Gastrocnemius medialis (tissue), 4 donors: ENCODE results near the gene SLC52A3. TPM values are rescaled to one million over a fixed set of nuclear protein-coding genes. Genes with fewer than 3 reads are reported as not detected.

Experiments
- ATAC-seq, 2 donors: fragments of 150-250 bp; one replicate each; pipeline ENCODE4 v1.9.1; 2016
- DNase-seq, 2 donors: peaks; one replicate each; pipeline ENCODE4 v3.0.0-alpha.2; 2019
- H3K27ac ChIP-seq, 4 donors: fragments of 200-600 bp; sonication (generic); 1 replicate in 1 of 4; 2 replicates in 3 of 4; pipeline ENCODE4 v1.5.1; 2016 to 2018; ENCODE audit warnings: mild to moderate bottlenecking in 2 of 4, moderate library complexity in 1 of 4
- H3K27me3 ChIP-seq, 3 donors: fragments of 200-600 bp; sonication (generic) in 2 of 3; 1 replicate in 1 of 3; 2 replicates in 2 of 3; pipeline versions ENCODE4 v1.5.1 to v1.6.0; 2016 to 2019; ENCODE audit warnings: mild to moderate bottlenecking in 1 of 3, moderate library complexity in 1 of 3
- H3K36me3 ChIP-seq, 2 donors: fragments of 200-600 bp; sonication (generic) in 1 of 2; one replicate each; pipeline ENCODE4 v1.5.1; 2017 to 2018
- H3K4me1 ChIP-seq, 2 donors: fragments of 200-600 bp; sonication (generic) in 1 of 2; one replicate each; pipeline ENCODE4 v1.5.1; 2016 to 2017; ENCODE audit warnings: mild to moderate bottlenecking in 2 of 2
- H3K4me3 ChIP-seq, 4 donors: fragments of 200-600 bp; sonication (generic) in 3 of 4; 1 replicate in 1 of 4; 2 replicates in 3 of 4; pipeline ENCODE4 v1.5.1; 2016 to 2019; ENCODE audit warnings: mild to moderate bottlenecking in 2 of 4
- H3K9me3 ChIP-seq, 3 donors: fragments of 200-600 bp; sonication (generic) in 2 of 3; 1 replicate in 1 of 3; 2 replicates in 2 of 3; pipeline ENCODE4 v1.5.1; 2016 to 2019
- POLR2A ChIP-seq, 2 donors: fragments of 450-650 bp; IDR thresholded peaks; one replicate each; pipeline ENCODE4 v1.6.1; 2017; ENCODE audit warnings: antibody characterized with exemption in 2 of 2, mild to moderate bottlenecking in 2 of 2, moderate library complexity in 2 of 2
- in situ Hi-C, 4 donors: fragments of 200-750 bp; cut with MboI; loops; one replicate each; pipeline versions ENCODE4 v1.15.0 to v1.8.0; 2017; ENCODE audit warnings: low sequenced_read_pairs in 4 of 4
- intact Hi-C: fragments of 100-400 bp; cut with DNase I; formaldehyde crosslinking; loops from one replicate; pipeline ENCODE4 v1.15.1; 2023; ENCODE audit warnings: low total_unique reads
- total RNA-seq, 4 donors: library from RNA; depleted of rRNA; stranded (reverse); fragments of >200 nt; gene quantifications; one replicate each; pipeline versions ENCODE4 v1.1.0 to v1.2.3, GENCODE V29; 2016
- TF ChIP-seq, protein P1 (sequence below), 5 experiments: fragments of 450-650 bp in 3 of 5; fragments of 200-600 bp in 2 of 5; sonication (generic) in 2 of 5; IDR thresholded peaks in 4 of 5; conservative IDR thresholded peaks in 1 of 5; 1 replicate in 4 of 5; 2 replicates in 1 of 5; pipeline ENCODE4 v1.5.1; 2016 to 2019; ENCODE audit warnings: antibody characterized with exemption in 5 of 5, mild to moderate bottlenecking in 3 of 5, moderate library complexity in 3 of 5

The SLC52A3 gene
- total RNA-seq, 4 donors from 2014 or later = 0.15 to 1.4 (median 0.79) TPM

DNA sequence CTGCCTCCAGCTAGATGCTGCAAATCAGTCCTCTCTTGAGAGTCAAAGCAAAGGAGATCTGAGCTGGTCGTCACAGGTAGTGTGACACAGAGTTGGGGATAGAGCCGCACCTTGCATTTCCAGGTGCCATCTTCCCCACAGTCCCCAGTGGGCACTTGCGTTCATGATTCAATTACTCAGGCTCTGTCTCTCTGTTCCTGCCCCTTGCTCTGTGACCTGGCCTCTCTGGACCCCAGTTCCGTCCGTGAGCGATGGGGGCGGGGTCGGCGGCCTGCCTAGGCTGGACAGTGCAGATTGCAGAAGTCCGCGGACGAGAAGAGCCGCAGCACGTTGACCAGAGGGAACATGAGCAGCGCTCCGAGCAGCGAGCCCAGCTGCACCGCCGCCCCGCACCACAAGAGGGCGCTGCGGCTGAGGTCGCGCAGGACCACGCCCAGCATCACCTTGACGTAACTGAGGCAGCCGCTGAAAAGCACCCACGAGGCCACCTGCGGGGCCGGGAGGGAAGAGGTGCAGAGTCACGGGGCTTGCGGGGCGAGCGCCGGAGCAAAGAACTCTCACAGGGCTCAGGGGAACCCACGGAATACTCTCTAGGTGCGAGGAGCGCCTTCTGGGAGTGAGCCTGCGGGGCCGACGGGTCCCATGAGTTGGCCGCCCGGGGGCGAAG is 7.4 kb downstream of the SLC52A3 start:
- no peaks in the 10 kb centered on the region for H3K36me3 ChIP-seq
- no peak overlapping the region for H3K4me3 ChIP-seq
- ATAC-seq (no peak), DNase-seq (no peak)
- H3K27ac ChIP-seq = no peak overlapping the region
- H3K27me3 ChIP-seq = peaks cover 0 to 7% (median 0%) of the 10 kb centered on the region in 3 donors
- H3K4me1 ChIP-seq = no peaks in the 10 kb centered on the region
- TF ChIP-seq, protein P1, sequence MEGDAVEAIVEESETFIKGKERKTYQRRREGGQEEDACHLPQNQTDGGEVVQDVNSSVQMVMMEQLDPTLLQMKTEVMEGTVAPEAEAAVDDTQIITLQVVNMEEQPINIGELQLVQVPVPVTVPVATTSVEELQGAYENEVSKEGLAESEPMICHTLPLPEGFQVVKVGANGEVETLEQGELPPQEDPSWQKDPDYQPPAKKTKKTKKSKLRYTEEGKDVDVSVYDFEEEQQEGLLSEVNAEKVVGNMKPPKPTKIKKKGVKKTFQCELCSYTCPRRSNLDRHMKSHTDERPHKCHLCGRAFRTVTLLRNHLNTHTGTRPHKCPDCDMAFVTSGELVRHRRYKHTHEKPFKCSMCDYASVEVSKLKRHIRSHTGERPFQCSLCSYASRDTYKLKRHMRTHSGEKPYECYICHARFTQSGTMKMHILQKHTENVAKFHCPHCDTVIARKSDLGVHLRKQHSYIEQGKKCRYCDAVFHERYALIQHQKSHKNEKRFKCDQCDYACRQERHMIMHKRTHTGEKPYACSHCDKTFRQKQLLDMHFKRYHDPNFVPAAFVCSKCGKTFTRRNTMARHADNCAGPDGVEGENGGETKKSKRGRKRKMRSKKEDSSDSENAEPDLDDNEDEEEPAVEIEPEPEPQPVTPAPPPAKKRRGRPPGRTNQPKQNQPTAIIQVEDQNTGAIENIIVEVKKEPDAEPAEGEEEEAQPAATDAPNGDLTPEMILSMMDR (IDR thresholded peaks at IDR 0.05 in 4 of 5, conservative IDR thresholded peaks at IDR 0.05 in 1 of 5) = peak; percentile 26 to 57 (median 49)
- no peak for TF ChIP-seq POLR2A (IDR thresholded peaks at IDR 0.05)
- no peaks in the 10 kb centered on the region for H3K9me3 ChIP-seq
- in situ Hi-C loops (no loop called here), intact Hi-C loops (no loop called here)

DNA sequence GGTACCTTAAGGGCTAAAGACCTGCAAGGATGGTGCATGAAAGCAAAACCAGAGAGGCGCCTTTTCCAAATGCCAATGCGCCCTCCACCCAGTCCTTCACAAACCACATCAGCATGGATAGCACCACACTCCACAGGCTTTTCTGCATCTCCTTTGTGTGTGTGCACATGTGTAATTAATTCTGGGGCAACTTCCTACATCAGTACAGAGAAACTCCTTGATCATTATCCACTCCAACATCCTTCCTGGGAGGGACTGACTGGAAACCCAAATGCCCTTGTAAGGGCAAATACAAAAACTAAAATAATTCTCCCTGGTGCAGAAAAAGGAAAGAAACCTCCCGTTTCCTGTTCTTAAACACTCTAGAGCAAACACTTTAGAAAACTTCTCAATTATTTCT is 10.8 kb downstream of the SLC52A3 start:
- ATAC-seq = no peak
- intact Hi-C loops (no loop called here), in situ Hi-C loops (no loop called here)
- no peaks in the 10 kb centered on the region for H3K9me3 ChIP-seq
- no peak for DNase-seq
- H3K4me3 ChIP-seq = no peak overlapping the region
- H3K27ac ChIP-seq = no peak overlapping the region
- no peak for TF ChIP-seq POLR2A (IDR thresholded peaks at IDR 0.05)
- TF ChIP-seq, protein P1 (IDR thresholded peaks at IDR 0.05 in 4 of 5, conservative IDR thresholded peaks at IDR 0.05 in 1 of 5) = no peak
- H3K4me1 ChIP-seq = no peaks in the 10 kb centered on the region
- H3K27me3 ChIP-seq = peaks cover 0 to 7% (median 0%) of the 10 kb centered on the region in 3 donors
- H3K36me3 ChIP-seq = no peaks in the 10 kb centered on the region

DNA sequence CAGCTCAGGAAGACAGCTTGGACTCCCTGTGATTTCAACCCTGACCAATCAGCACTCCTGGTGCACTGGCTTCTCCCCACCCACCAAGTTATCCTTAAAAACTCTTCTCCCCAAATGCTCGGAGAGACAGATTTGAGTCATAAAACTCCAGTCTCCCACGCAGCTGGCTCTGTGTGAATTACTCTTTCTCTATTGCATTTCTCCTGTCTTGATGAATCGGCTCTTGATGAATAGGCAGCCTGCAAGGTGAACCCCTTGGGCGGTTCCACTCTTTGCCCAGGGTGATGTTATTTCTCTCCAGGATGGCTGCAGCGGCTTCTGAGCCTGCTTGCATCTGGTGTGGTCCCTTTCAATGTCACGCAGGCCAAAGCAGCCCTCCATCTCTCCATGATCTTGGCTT is 12.4 kb downstream of the SLC52A3 start:
- TF ChIP-seq POLR2A (IDR thresholded peaks at IDR 0.05) = no peak
- TF ChIP-seq, protein P1 (IDR thresholded peaks at IDR 0.05 in 4 of 5, conservative IDR thresholded peaks at IDR 0.05 in 1 of 5) = no peak
- no peak overlapping the region for H3K4me3 ChIP-seq
- DNase-seq = no peak
- ATAC-seq = no peak
- peaks cover 0 to 7% (median 0%) of the 10 kb centered on the region in 3 donors for H3K27me3 ChIP-seq
- in situ Hi-C loops = no loop called here
- no peaks in the 10 kb centered on the region for H3K36me3 ChIP-seq
- H3K4me1 ChIP-seq = no peaks in the 10 kb centered on the region
- intact Hi-C loops = no loop called here
- H3K9me3 ChIP-seq = no peaks in the 10 kb centered on the region
- H3K27ac ChIP-seq = no peak overlapping the region

DNA sequence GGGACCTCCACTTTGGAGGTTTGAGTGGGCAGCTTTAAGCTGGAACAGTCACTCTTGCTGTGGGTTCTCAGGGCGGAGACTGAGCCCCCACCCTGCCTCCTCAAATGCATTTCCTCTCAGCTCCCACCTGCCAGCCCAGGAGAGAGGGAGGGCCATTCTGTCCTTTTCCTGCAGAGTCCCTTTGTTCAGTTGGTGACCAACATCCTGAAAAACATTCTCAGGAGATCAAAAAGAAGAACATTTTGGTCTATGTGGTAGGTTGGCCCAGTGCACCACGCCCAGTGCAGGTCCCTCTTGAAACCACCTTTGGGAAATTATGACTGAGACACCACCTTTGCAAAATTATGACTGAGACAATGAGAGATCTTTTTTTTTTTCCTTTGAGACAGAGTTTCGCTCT is 13.4 kb downstream of the SLC52A3 start:
- no peak for DNase-seq
- in situ Hi-C loops = no loop called here
- Histone ChIP-seq H3K4me3 (no peak overlapping the region), H3K27me3 (peaks cover 0 to 2% (median 0%) of the 10 kb centered on the region in 3 donors), H3K36me3 (no peaks in the 10 kb centered on the region), H3K9me3 (no peaks in the 10 kb centered on the region), H3K27ac (no peak overlapping the region), H3K4me1 (no peaks in the 10 kb centered on the region)
- no peak for ATAC-seq
- TF ChIP-seq POLR2A (IDR thresholded peaks at IDR 0.05) = no peak
- TF ChIP-seq, protein P1 (IDR thresholded peaks at IDR 0.05 in 4 of 5, conservative IDR thresholded peaks at IDR 0.05 in 1 of 5) = no peak
- intact Hi-C loops = no loop called here
